Keratinocyte (primary cell): ENCODE measurements around the gene IL32. TPM values are rescaled to one million over a fixed set of nuclear protein-coding genes. Genes with fewer than 3 reads are reported as not detected.

ENCODE experiments used
- DNase-seq: peaks from one replicate; pipeline ENCODE4 v3.0.0-alpha.2; 2011; ENCODE audit warnings: low read depth, missing footprints, low spot score
- FAIRE-seq: peaks from 2 replicates; lab custom pipeline; 2011; peaks lifted over from hg19 to GRCh38; lab: Jason Lieb, UNC
- H2AFZ ChIP-seq: 2 replicates; pipeline ENCODE4 v1.6.0; 2012; ENCODE audit warnings: low read length, control low read depth, inconsistent platforms; ENCODE audit not compliant: control insufficient read depth
- H3K27ac ChIP-seq: 2 replicates; pipeline ENCODE4 v1.5.1; 2011; ENCODE audit warnings: low read length; ENCODE audit not compliant: control insufficient read depth, insufficient read depth
- H3K27me3 ChIP-seq: 3 replicates; pipeline ENCODE4 v1.6.0; 2011; ENCODE audit warnings: low read length; ENCODE audit not compliant: control insufficient read depth, insufficient read depth; ENCODE audit errors: extremely low read depth
- H3K36me3 ChIP-seq, 2 experiments: 2 replicates in 1 of 2; 3 replicates in 1 of 2; pipeline ENCODE4 v1.5.1; 2011; ENCODE audit warnings: low read length in 2 of 2, mild to moderate bottlenecking in 1 of 2; ENCODE audit not compliant: control insufficient read depth in 2 of 2, insufficient read depth in 2 of 2; ENCODE audit errors: extremely low read depth in 1 of 2
- H3K4me1 ChIP-seq: 3 replicates; pipeline ENCODE4 v1.5.1; 2011; ENCODE audit warnings: low read length; ENCODE audit not compliant: control insufficient read depth, insufficient read depth; ENCODE audit errors: extremely low read depth
- H3K4me2 ChIP-seq: 3 replicates; pipeline ENCODE4 v1.6.0; 2011; ENCODE audit warnings: low read depth, low read length; ENCODE audit not compliant: control insufficient read depth, insufficient read depth; ENCODE audit errors: extremely low read depth
- H3K4me3 ChIP-seq, 3 experiments: fragments of 200-600 bp in 1 of 3; sonication (generic) in 1 of 3; 2 replicates in 2 of 3; 3 replicates in 1 of 3; pipeline ENCODE4 v1.5.1; 2011 to 2016; ENCODE audit warnings: low read length in 3 of 3, mild to moderate bottlenecking in 3 of 3, control low read depth in 2 of 3, inconsistent platforms in 1 of 3, low read depth in 1 of 3, mixed read lengths in 1 of 3, mixed run types in 1 of 3, moderate library complexity in 1 of 3; ENCODE audit not compliant: control insufficient read depth in 2 of 3, insufficient read depth in 2 of 3; ENCODE audit errors: extremely low read depth in 1 of 3
- H3K79me2 ChIP-seq: 2 replicates; pipeline ENCODE4 v1.6.0; 2012; ENCODE audit warnings: low read length; ENCODE audit not compliant: control insufficient read depth, insufficient read depth
- H3K9ac ChIP-seq: 3 replicates; pipeline ENCODE4 v1.6.0; 2011; ENCODE audit warnings: low read length; ENCODE audit not compliant: control insufficient read depth, insufficient read depth; ENCODE audit errors: extremely low read depth
- H3K9me1 ChIP-seq: 3 replicates; pipeline ENCODE4 v1.6.0; 2011; ENCODE audit warnings: low read length; ENCODE audit not compliant: control insufficient read depth, insufficient read depth; ENCODE audit errors: extremely low read depth
- H3K9me3 ChIP-seq: 2 replicates; pipeline ENCODE4 v1.5.1; 2012; ENCODE audit warnings: low read depth, low read length; ENCODE audit not compliant: control insufficient read depth
- H4K20me1 ChIP-seq: 3 replicates; pipeline ENCODE4 v1.6.0; 2011; ENCODE audit warnings: low read length; ENCODE audit not compliant: control insufficient read depth, insufficient read depth; ENCODE audit errors: extremely low read depth
- CTCF ChIP-seq, 3 experiments: IDR thresholded peaks in 1 of 3; conservative IDR thresholded peaks in 1 of 3; optimal IDR thresholded peaks in 1 of 3; 2 replicates in 2 of 3; 3 replicates in 1 of 3; pipeline versions ENCODE3 to v1.5.1; 2011; ENCODE audit warnings: low read length in 3 of 3, mild to moderate bottlenecking in 3 of 3, moderate library complexity in 2 of 3, control low read depth in 1 of 3, inconsistent platforms in 1 of 3; ENCODE audit not compliant: insufficient read depth in 2 of 3; ENCODE audit errors: extremely low read depth in 1 of 3
- EZH2 ChIP-seq: IDR thresholded peaks from one replicate; pipeline ENCODE4 v1.6.1; 2012; ENCODE audit warnings: inconsistent platforms, mild to moderate bottlenecking, low read length, moderate library complexity
- dilution Hi-C: fragments of 300-500 bp; cut with MboI; formaldehyde crosslinking; loops from one replicate; pipeline ENCODE4 v1.7.0; 2020; ENCODE audit warnings: low sequenced_read_pairs; ENCODE audit not compliant: extremely low pct_ligation_motif_present
- polyA plus RNA-seq, 5 experiments: library from polyadenylated mRNA; depleted of rRNA in 3 of 5; stranded (reverse) in 3 of 5; stranded (forward) in 1 of 5; unstranded in 1 of 5; fragments of >200 nt; gene quantifications; 1 replicate in 1 of 5; 2 replicates in 3 of 5; 3 replicates in 1 of 5; pipeline versions ENCODE4 v1.2.1 to v1.2.3, GENCODE V29; 2011 to 2012; ENCODE audit warnings: missing spikeins in 2 of 5, low read depth in 1 of 5, low replicate concordance in 1 of 5

The IL32 gene
- polyA plus RNA-seq, 1 donor (not counting 4 experiments of a cell fraction or from before 2014, with no cell fraction given): 0.28 TPM

- Histone ChIP-seq H4K20me1 (no peaks in the 10 kb centered on the region), H3K9me3 (no peaks in the 10 kb centered on the region), H3K27ac (peak overlapping the region; percentile 97), H3K4me1 (peaks cover 23% of the 10 kb centered on the region), H3K4me3 (peak overlapping the region; percentile 80 to 85 (median 84)), H3K27me3 (no peaks in the 10 kb centered on the region), H3K9me1 (no peaks in the 10 kb centered on the region), H3K36me3 (peaks cover 14 to 28% of the 10 kb centered on the region in 2 experiments), H3K79me2 (no peaks in the 10 kb centered on the region), H2AFZ (no peak overlapping the region), H3K4me2 (peak overlapping the region; percentile 81), H3K9ac (peak overlapping the region; percentile 97)
- FAIRE-seq (peak; percentile 77), DNase-seq (no peak)
- TF ChIP-seq CTCF (optimal IDR thresholded peaks at IDR 0.05 in 1 of 3, IDR thresholded peaks at IDR 0.05 in 1 of 3, conservative IDR thresholded peaks at IDR 0.05 in 1 of 3; ENCODE audit: extremely low read depth in 1 of 3, insufficient read depth in 2 of 3, low read length in 3 of 3): no peak
- TF ChIP-seq EZH2: no peak
- dilution Hi-C loops: no loop called here
These were observed 42.1 kb upstream of the IL32 start for GRCh38 chr16:3023415-3023668.

- Histone ChIP-seq H3K27me3 (no peaks in the 10 kb centered on the region), H4K20me1 (no peaks in the 10 kb centered on the region), H3K9me1 (no peaks in the 10 kb centered on the region), H3K9ac (peak within 1 kb of the TSS; percentile 97), H3K36me3 (peaks cover 14 to 28% of the 10 kb centered on the region in 2 experiments), H3K4me1 (peaks cover 21% of the 10 kb centered on the region), H3K4me2 (peak within 1 kb of the TSS; percentile 81), H3K79me2 (no peaks in the 10 kb centered on the region), H3K9me3 (no peaks in the 10 kb centered on the region), H3K4me3 (peak within 1 kb of the TSS; percentile 80 to 85 (median 84)), H2AFZ (no peak within 1 kb of the TSS), H3K27ac (peak within 1 kb of the TSS; percentile 97)
- dilution Hi-C loops: no loop called here
- peak; percentile 88 for FAIRE-seq
- TF ChIP-seq CTCF (optimal IDR thresholded peaks at IDR 0.05 in 1 of 3, IDR thresholded peaks at IDR 0.05 in 1 of 3, conservative IDR thresholded peaks at IDR 0.05 in 1 of 3; ENCODE audit: extremely low read depth in 1 of 3, insufficient read depth in 2 of 3, low read length in 3 of 3): peak in 1 of 3 experiments; percentile 12
- TF ChIP-seq EZH2: no peak
- peak; percentile 88 for DNase-seq
These were observed 41.6 kb upstream of the IL32 start, which contains the start of the genes HCFC1R1 and THOC6 for GRCh38 chr16:3023669-3024478. Gene HCFC1R1, minus strand, starts transcription at chr16:3023942. Its CDS starts 1 bp downstream, at chr16:3023941. Gene THOC6, plus strand, starts transcription at chr16:3024035. Its CDS starts 292 bp downstream, at chr16:3024327.
